Measurements from ENCODE around the gene KCTD11. TPM values are rescaled to one million over a fixed set of nuclear protein-coding genes. Genes with fewer than 3 reads are reported as not detected.
A peak's percentile ranks its signal among the peaks of the same experiment; 100 is the strongest.

Gene KCTD11
- total and polyA plus RNA-seq, 10 of the 15 experiments (the other 5 are each of a cell fraction or from before 2014, with no cell fraction given) = 0.05 to 7.3 (median 2.9) TPM

DNA sequence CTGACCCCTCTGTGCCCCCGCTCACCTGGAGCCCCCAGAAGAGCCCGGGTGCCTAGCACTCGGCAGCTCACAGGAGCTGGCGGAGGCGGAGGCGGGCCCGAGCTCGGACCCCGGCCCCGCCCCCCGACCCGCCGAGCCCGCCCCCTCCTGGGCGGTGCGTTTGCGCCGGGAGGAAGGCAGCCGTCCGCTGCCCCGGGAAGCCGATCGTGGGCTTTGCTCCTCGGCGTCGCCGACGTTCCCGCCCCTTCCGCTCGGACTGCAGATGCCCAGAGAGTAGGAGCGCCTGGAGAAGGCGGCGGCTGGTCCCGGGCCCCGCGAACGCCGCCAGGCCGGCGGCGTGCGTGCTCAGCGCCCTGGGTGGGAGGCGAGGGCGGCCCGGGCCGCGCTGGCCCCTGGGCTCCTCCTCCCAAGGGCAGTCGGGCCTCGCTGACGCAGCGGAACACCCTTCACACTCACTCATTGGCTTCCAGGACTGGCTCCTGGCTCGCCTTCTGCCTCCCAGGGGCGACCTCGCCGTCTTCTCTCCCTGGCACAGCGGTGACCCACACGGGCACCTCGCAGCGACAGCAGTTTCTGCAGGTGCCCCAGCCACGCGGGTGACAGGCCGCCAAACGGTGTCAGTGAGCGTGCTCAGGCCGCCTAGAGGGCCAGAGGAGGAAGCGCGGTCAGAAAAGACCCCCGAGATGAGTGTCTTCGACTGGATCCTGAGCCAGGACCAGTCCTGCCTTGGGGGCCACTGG, 42.7 kb downstream of the KCTD11 start, which contains the start of gene PLSCR3:
Gene PLSCR3, minus strand, starts transcription at position 74 of the 740 bp plus-strand sequence. CDS start 415 bp downstream, outside the sequence.
- Histone ChIP-seq H3K79me2 (ENCODE audit: control insufficient read depth, insufficient read depth, low read length) (peaks cover 2% of the 10 kb centered on the region), H2AFZ (ENCODE audit: control insufficient read depth, low read depth, low read length) (peak within 1 kb of the TSS; percentile 92), H3K27me3 (replicated peaks in 1 of 2; ENCODE audit: control insufficient read depth in 2 of 2, insufficient read depth in 2 of 2, low read length in 1 of 2) (no peaks in the 10 kb centered on the region), H3K36me3 (ENCODE audit: control insufficient read depth in 2 of 2, insufficient read depth in 2 of 2, low read length in 1 of 2) (no peaks in the 10 kb centered on the region), H3K4me2 (ENCODE audit: control insufficient read depth, insufficient read depth) (peak within 1 kb of the TSS; percentile 96), H4K20me1 (ENCODE audit: control insufficient read depth, insufficient read depth) (no peaks in the 10 kb centered on the region), H3K4me3 (peak within 1 kb of the TSS; percentile 80), H3K27ac (ENCODE audit: control insufficient read depth, insufficient read depth) (peak within 1 kb of the TSS; percentile 58), H3K9me3 (replicated peaks; ENCODE audit: control insufficient read depth, insufficient read depth, low read length) (no peaks in the 10 kb centered on the region), H3K4me1 (ENCODE audit: control insufficient read depth, insufficient read depth, low read length) (no peaks in the 10 kb centered on the region), H3K9ac (ENCODE audit: control insufficient read depth, insufficient read depth, low read length) (peak within 1 kb of the TSS; percentile 85)
- BruUV-seq (replicated peaks) = no TSS peak
- DNase-seq (ENCODE audit: low read depth, low spot score) = peak; percentile 26
- intact Hi-C loops (cut with micrococcal nuclease; ENCODE audit: unreplicated experiment) (no loop called here), in situ Hi-C loops (cut with MboI) (no loop called here)
- SMC1A ChIA-PET (ENCODE audit: uncharacterized antibody, unreplicated experiment) = no interaction called here
- RAD21 ChIA-PET (ENCODE audit: unreplicated experiment) = interaction anchor here (0.6 to 1.3 kb wide), 7 partner anchors 9 to 256 kb away, joined by 3 to 10 read pairs (median 3); partner anchors contain the start of genes ACAP1, TMEM102, TMEM256 and TNFSF12
- POLR2A ChIA-PET = interaction anchor here (0.6 to 3.2 kb wide), 3 partner anchors 9 to 282 kb away, joined by 3 to 23 read pairs (median 3); partner anchors contain the start of gene TMEM256
- ATAC-seq = peak; percentile 96
- WGBS (ENCODE audit: insufficient coverage, insufficient replicate concordance, low lambda C conversion rate, missing lambda C conversion rate) = 1% methylated on average over 52 of the region's 71 CpGs
- CTCF ChIA-PET = interaction anchor here (1.0 to 1.5 kb wide), 2 partner anchors 127 to 166 kb away, joined by 4 to 10 read pairs; partner anchors contain the start of gene SENP3
- peak; percentile 65 for FAIRE-seq
- TF ChIP-seq ZNF217 (IDR thresholded peaks at IDR 0.05) = no peak
- TF ChIP-seq HDGF (IDR thresholded peaks at IDR 0.05) = peak; percentile 64; the same call in 1 of the 2 replicates
- no peak for TF ChIP-seq RELA (IDR thresholded peaks at IDR 0.05; ENCODE audit: borderline replicate concordance, partially characterized antibody)
- no peak for TF ChIP-seq CEBPB (IDR thresholded peaks at IDR 0.05; ENCODE audit: borderline replicate concordance in 1 of 2, low read depth in 2 of 2, low read length in 2 of 2)
- TF ChIP-seq JUNB (IDR thresholded peaks at IDR 0.05) = no peak
- TF ChIP-seq, protein P1, sequence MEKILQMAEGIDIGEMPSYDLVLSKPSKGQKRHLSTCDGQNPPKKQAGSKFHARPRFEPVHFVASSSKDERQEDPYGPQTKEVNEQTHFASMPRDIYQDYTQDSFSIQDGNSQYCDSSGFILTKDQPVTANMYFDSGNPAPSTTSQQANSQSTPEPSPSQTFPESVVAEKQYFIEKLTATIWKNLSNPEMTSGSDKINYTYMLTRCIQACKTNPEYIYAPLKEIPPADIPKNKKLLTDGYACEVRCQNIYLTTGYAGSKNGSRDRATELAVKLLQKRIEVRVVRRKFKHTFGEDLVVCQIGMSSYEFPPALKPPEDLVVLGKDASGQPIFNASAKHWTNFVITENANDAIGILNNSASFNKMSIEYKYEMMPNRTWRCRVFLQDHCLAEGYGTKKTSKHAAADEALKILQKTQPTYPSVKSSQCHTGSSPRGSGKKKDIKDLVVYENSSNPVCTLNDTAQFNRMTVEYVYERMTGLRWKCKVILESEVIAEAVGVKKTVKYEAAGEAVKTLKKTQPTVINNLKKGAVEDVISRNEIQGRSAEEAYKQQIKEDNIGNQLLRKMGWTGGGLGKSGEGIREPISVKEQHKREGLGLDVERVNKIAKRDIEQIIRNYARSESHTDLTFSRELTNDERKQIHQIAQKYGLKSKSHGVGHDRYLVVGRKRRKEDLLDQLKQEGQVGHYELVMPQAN (conservative IDR thresholded peaks at IDR 0.05) = peak; percentile 72
- no peak for TF ChIP-seq KLF5 (IDR thresholded peaks at IDR 0.05; ENCODE audit: partially characterized antibody)
- peak; percentile 22; the same call in 1 of the 2 replicates for TF ChIP-seq NR2F1 (conservative IDR thresholded peaks at IDR 0.05)
- no peak for TF ChIP-seq RUNX3 (IDR thresholded peaks at IDR 0.05; ENCODE audit: low read length)
- no peak for TF ChIP-seq SRF (IDR thresholded peaks at IDR 0.05; ENCODE audit: low read depth in 2 of 2, low read length in 2 of 2)
- peak; percentile 74 for TF ChIP-seq IKZF1 (conservative IDR thresholded peaks at IDR 0.05)
- TF ChIP-seq, protein P2, sequence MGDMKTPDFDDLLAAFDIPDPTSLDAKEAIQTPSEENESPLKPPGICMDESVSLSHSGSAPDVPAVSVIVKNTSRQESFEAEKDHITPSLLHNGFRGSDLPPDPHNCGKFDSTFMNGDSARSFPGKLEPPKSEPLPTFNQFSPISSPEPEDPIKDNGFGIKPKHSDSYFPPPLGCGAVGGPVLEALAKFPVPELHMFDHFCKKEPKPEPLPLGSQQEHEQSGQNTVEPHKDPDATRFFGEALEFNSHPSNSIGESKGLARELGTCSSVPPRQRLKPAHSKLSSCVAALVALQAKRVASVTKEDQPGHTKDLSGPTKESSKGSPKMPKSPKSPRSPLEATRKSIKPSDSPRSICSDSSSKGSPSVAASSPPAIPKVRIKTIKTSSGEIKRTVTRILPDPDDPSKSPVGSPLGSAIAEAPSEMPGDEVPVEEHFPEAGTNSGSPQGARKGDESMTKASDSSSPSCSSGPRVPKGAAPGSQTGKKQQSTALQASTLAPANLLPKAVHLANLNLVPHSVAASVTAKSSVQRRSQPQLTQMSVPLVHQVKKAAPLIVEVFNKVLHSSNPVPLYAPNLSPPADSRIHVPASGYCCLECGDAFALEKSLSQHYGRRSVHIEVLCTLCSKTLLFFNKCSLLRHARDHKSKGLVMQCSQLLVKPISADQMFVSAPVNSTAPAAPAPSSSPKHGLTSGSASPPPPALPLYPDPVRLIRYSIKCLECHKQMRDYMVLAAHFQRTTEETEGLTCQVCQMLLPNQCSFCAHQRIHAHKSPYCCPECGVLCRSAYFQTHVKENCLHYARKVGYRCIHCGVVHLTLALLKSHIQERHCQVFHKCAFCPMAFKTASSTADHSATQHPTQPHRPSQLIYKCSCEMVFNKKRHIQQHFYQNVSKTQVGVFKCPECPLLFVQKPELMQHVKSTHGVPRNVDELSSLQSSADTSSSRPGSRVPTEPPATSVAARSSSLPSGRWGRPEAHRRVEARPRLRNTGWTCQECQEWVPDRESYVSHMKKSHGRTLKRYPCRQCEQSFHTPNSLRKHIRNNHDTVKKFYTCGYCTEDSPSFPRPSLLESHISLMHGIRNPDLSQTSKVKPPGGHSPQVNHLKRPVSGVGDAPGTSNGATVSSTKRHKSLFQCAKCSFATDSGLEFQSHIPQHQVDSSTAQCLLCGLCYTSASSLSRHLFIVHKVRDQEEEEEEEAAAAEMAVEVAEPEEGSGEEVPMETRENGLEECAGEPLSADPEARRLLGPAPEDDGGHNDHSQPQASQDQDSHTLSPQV (IDR thresholded peaks at IDR 0.05) = 0 out of 2 replicates have a peak, but pooled peaks have one; percentile 36
- peak; percentile 16; the same call in 1 of the 2 replicates for TF ChIP-seq CHD2 (IDR thresholded peaks at IDR 0.05; ENCODE audit: borderline replicate concordance, low read depth, low read length)
- TF ChIP-seq NR2C1 (IDR thresholded peaks at IDR 0.05) = peak; percentile 6; the same call in 1 of the 2 replicates
- TF ChIP-seq, protein P3, sequence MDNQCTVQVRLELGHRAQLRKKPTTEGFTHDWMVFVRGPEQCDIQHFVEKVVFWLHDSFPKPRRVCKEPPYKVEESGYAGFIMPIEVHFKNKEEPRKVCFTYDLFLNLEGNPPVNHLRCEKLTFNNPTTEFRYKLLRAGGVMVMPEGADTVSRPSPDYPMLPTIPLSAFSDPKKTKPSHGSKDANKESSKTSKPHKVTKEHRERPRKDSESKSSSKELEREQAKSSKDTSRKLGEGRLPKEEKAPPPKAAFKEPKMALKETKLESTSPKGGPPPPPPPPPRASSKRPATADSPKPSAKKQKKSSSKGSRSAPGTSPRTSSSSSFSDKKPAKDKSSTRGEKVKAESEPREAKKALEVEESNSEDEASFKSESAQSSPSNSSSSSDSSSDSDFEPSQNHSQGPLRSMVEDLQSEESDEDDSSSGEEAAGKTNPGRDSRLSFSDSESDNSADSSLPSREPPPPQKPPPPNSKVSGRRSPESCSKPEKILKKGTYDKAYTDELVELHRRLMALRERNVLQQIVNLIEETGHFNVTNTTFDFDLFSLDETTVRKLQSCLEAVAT (IDR thresholded peaks at IDR 0.05) = peak; percentile 20; the same call in 1 of the 2 replicates
- no peak for TF ChIP-seq ATF7 (IDR thresholded peaks at IDR 0.05; ENCODE audit: low read depth)
- peak; percentile 65 for TF ChIP-seq LARP7 (IDR thresholded peaks at IDR 0.05)

Data from GM12878 (cell line).